Panc1 (cell line): Measurements from ENCODE around the gene SDF4. TPM values are rescaled to one million over a fixed set of nuclear protein-coding genes. Genes with fewer than 3 reads are reported as not detected.

Experiments
- ATAC-seq: fragments of 200-7000 bp; cut with Tn5 transposase; 2 replicates; pipeline ENCODE4 v1.9.1; 2020; ENCODE audit warnings: mild to moderate bottlenecking, moderate library complexity
- BruUV-seq: library from RNA; stranded (reverse); fragments of 400-500 nt; replicated peaks from 2 replicates; lab custom pipeline; 2021; lab: Mats Ljungman, UMichigan
- CTCF ChIA-PET: fragments of 300-600 bp; sonication (Branson Sonifier 250); formaldehyde crosslinking; loops from one replicate; lab custom pipeline; 2022; ENCODE audit warnings: antibody characterized with exemption; lab: Charles Lee
- POLR2A ChIA-PET: fragments of 300-600 bp; sonication (Branson Sonifier 250); formaldehyde crosslinking; loops from one replicate; lab custom pipeline; 2022; ENCODE audit warnings: antibody characterized with exemption; lab: Charles Lee
- DNase-seq: peaks from one replicate; pipeline ENCODE4 v3.0.0-alpha.2; 2010; ENCODE audit warnings: low read depth, low spot score
- H3K27ac ChIP-seq: 2 replicates; pipeline ENCODE4 v1.5.1; 2011; ENCODE audit warnings: mild to moderate bottlenecking, low read length, inconsistent platforms
- H3K27me3 ChIP-seq: fragments of 200-500 bp; sonication (Bioruptor generic); 2 replicates; pipeline ENCODE4 v1.6.0; 2014; ENCODE audit warnings: low read length, inconsistent platforms; ENCODE audit not compliant: control insufficient read depth, insufficient read depth
- H3K36me3 ChIP-seq: fragments of 200-500 bp; sonication (Bioruptor generic); 2 replicates; pipeline ENCODE4 v1.5.1; 2014; ENCODE audit warnings: inconsistent platforms, mild to moderate bottlenecking, low read length, moderate library complexity; ENCODE audit not compliant: control insufficient read depth, insufficient read depth
- H3K4me1 ChIP-seq: 2 replicates; pipeline ENCODE4 v1.5.1; 2011; ENCODE audit warnings: inconsistent platforms, mild to moderate bottlenecking, low read length, moderate library complexity; ENCODE audit not compliant: control insufficient read depth, insufficient read depth
- H3K4me3 ChIP-seq, 2 experiments: 2 replicates each; pipeline ENCODE4 v1.5.1; 2011 to 2012; ENCODE audit warnings: low read depth in 2 of 2, low read length in 2 of 2, mild to moderate bottlenecking in 2 of 2, inconsistent platforms in 1 of 2, moderate library complexity in 1 of 2
- H3K9me3 ChIP-seq: fragments of 200-500 bp; sonication (Bioruptor generic); 2 replicates; pipeline ENCODE4 v1.5.1; 2014; ENCODE audit warnings: low read depth, mild to moderate bottlenecking, inconsistent platforms, low read length, moderate library complexity; ENCODE audit not compliant: control insufficient read depth, insufficient read depth
- POLR2AphosphoS5 ChIP-seq: IDR thresholded peaks from 2 replicates; pipeline ENCODE4 v1.6.1; 2012; ENCODE audit warnings: mild to moderate bottlenecking, low read depth, low read length, moderate library complexity
- SIN3A ChIP-seq: IDR thresholded peaks from 2 replicates; pipeline ENCODE4 v1.6.1; 2012; ENCODE audit warnings: low read depth, mild to moderate bottlenecking, low read length, moderate library complexity, borderline replicate concordance; ENCODE audit not compliant: insufficient read depth
- TCF7L2 ChIP-seq: IDR thresholded peaks from 2 replicates; pipeline ENCODE4 v1.6.1; 2011; ENCODE audit warnings: mild to moderate bottlenecking, low read depth, low read length, inconsistent platforms
- in situ Hi-C: cut with HindIII; loops from 2 replicates; pipeline ENCODE4 v1.10.0; 2016; ENCODE audit warnings: low sequenced_read_pairs, low pct_unique_long_range_greater_than_20kb
- intact Hi-C: fragments of 100-400 bp; cut with micrococcal nuclease; formaldehyde crosslinking; loops from one replicate; pipeline ENCODE4 v1.10.0; 2022; ENCODE audit not compliant: unreplicated experiment
- total RNA-seq: library from RNA; stranded (reverse); gene quantifications from one replicate; pipeline ENCODE4 v1.2.1, GENCODE V29; 2021; ENCODE audit not compliant: unreplicated experiment
- TF ChIP-seq, protein P1 (sequence below), 2 experiments: IDR thresholded peaks; 2 replicates each; pipeline ENCODE4 v1.6.1; 2011 to 2012; ENCODE audit warnings: low read depth in 2 of 2, control low read depth in 1 of 2, low read length in 1 of 2, mild to moderate bottlenecking in 1 of 2, moderate library complexity in 1 of 2; ENCODE audit not compliant: insufficient read depth in 1 of 2
- TF ChIP-seq, protein P2 (sequence below): fragments of 450-650 bp; IDR thresholded peaks from 2 replicates; pipeline ENCODE4 v1.5.1; 2017; ENCODE audit warnings: mild to moderate bottlenecking

Gene SDF4
- total RNA-seq, 1 experiment from 2014 or later: 335 TPM

DNA sequence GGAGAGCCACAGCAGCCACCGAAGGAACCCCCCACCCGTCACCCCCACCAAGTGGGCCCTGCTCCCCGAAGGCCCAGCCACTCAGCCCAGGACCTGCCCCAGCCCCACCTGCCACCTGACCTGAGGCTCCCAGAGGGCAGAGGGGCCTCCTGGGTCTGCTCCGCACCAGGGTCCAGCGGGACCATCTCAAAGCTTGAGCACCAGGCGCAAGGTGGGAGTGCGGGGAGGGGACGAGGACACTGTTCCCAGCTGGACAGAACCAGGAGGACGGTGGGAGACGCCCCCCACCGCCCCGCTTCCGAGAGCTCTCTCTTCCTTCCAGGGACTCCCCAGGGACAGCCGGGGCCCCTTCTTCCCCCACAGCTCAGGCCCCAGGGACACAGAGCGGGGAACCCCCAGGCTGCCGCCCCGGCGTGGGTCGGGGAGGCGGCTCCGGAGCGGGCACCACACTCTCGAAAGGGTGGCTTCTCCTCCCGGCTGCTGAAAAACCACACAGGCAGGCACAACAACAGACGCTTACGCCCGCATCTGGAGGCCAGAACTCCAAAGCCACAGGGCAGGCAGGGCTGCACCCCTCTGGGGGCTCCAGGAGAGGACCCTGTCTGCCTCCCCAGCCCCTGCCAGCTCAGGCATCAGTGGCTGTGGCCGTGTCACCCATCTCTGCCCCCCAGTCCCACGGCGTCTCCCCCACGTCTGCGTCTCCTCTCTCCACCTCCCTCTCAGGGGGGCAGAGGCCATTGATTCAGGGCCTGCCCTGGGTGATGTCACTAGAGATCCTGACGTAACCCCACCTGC lies 60.1 kb downstream of the SDF4 start:
- in situ Hi-C loops: no loop called here
- Histone ChIP-seq H3K9me3 (no peaks in the 10 kb centered on the region), H3K27me3 (no peaks in the 10 kb centered on the region), H3K4me1 (no peaks in the 10 kb centered on the region), H3K36me3 (no peaks in the 10 kb centered on the region), H3K4me3 (no peak overlapping the region), H3K27ac (no peak overlapping the region)
- DNase-seq (no peak), ATAC-seq (no peak)
- intact Hi-C loops: no loop called here
- POLR2A ChIA-PET: no interaction called here
- CTCF ChIA-PET: no interaction called here
- BruUV-seq: no TSS peak
- TF ChIP-seq, protein P1, sequence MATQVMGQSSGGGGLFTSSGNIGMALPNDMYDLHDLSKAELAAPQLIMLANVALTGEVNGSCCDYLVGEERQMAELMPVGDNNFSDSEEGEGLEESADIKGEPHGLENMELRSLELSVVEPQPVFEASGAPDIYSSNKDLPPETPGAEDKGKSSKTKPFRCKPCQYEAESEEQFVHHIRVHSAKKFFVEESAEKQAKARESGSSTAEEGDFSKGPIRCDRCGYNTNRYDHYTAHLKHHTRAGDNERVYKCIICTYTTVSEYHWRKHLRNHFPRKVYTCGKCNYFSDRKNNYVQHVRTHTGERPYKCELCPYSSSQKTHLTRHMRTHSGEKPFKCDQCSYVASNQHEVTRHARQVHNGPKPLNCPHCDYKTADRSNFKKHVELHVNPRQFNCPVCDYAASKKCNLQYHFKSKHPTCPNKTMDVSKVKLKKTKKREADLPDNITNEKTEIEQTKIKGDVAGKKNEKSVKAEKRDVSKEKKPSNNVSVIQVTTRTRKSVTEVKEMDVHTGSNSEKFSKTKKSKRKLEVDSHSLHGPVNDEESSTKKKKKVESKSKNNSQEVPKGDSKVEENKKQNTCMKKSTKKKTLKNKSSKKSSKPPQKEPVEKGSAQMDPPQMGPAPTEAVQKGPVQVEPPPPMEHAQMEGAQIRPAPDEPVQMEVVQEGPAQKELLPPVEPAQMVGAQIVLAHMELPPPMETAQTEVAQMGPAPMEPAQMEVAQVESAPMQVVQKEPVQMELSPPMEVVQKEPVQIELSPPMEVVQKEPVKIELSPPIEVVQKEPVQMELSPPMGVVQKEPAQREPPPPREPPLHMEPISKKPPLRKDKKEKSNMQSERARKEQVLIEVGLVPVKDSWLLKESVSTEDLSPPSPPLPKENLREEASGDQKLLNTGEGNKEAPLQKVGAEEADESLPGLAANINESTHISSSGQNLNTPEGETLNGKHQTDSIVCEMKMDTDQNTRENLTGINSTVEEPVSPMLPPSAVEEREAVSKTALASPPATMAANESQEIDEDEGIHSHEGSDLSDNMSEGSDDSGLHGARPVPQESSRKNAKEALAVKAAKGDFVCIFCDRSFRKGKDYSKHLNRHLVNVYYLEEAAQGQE (IDR thresholded peaks at IDR 0.05; ENCODE audit: insufficient read depth in 1 of 2, low read depth in 2 of 2, low read length in 1 of 2): no peak
- TF ChIP-seq POLR2AphosphoS5 (no peak), SIN3A (no peak), TCF7L2 (no peak)
- TF ChIP-seq, protein P2, sequence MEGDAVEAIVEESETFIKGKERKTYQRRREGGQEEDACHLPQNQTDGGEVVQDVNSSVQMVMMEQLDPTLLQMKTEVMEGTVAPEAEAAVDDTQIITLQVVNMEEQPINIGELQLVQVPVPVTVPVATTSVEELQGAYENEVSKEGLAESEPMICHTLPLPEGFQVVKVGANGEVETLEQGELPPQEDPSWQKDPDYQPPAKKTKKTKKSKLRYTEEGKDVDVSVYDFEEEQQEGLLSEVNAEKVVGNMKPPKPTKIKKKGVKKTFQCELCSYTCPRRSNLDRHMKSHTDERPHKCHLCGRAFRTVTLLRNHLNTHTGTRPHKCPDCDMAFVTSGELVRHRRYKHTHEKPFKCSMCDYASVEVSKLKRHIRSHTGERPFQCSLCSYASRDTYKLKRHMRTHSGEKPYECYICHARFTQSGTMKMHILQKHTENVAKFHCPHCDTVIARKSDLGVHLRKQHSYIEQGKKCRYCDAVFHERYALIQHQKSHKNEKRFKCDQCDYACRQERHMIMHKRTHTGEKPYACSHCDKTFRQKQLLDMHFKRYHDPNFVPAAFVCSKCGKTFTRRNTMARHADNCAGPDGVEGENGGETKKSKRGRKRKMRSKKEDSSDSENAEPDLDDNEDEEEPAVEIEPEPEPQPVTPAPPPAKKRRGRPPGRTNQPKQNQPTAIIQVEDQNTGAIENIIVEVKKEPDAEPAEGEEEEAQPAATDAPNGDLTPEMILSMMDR: no peak

DNA sequence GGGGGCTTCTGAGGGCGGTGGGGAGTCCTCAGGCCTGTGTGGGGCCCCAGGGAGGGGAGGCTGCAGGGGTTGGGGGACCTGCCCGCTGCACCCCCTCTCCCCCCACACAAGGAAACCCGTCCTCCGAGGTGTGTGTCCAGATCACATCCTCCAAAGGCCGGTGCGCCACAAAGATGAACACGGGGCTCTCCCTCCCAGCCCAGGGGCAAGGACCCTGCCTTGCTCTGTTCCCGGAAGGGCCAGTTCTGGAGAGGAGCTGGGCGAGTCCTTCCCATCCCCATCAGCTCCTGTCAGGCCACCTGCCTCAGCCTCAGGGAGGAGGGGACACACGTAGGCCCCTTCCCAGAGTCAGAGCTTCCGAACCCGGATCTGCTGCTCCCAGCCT lies 60.6 kb downstream of the SDF4 start:
- Histone ChIP-seq H3K27me3 (no peaks in the 10 kb centered on the region), H3K27ac (no peak overlapping the region), H3K36me3 (no peaks in the 10 kb centered on the region), H3K4me1 (no peaks in the 10 kb centered on the region), H3K9me3 (no peaks in the 10 kb centered on the region), H3K4me3 (no peak overlapping the region)
- no peak for ATAC-seq
- CTCF ChIA-PET: no interaction called here
- TF ChIP-seq POLR2AphosphoS5 (no peak), TCF7L2 (no peak), SIN3A (no peak)
- TF ChIP-seq, protein P1 (IDR thresholded peaks at IDR 0.05; ENCODE audit: insufficient read depth in 1 of 2, low read depth in 2 of 2, low read length in 1 of 2): no peak
- TF ChIP-seq, protein P2: no peak
- intact Hi-C loops (no loop called here), in situ Hi-C loops (no loop called here)
- no peak for DNase-seq
- BruUV-seq: no TSS peak
- POLR2A ChIA-PET: no interaction called here
